ENCODE results near the gene CEBPZ.

Gene CEBPZ

GRCh38 chr2:37231241-37232130, at the start of gene CEBPZ, which contains the start of gene NDUFAF7:
Gene CEBPZ (minus strand): TSS chr2:37231596. CDS start chr2:37231567, 29 bp downstream.
Gene NDUFAF7 (plus strand): TSS chr2:37231658. CDS start chr2:37231706, 48 bp downstream.
- Histone ChIP-seq H3K9ac (ENCODE audit: low read depth, low read length) (peak within 1 kb of the TSS; percentile 87), H3K4me1 (ENCODE audit: control insufficient read depth, insufficient read depth, low read length) (peaks cover 44% of the 10 kb centered on the region), H3K9me3 (ENCODE audit: control insufficient read depth, insufficient read depth, low read length) (no peaks in the 10 kb centered on the region), H3K4me3 (ENCODE audit: low read depth, low read length) (peak within 1 kb of the TSS; percentile 94), H3K27me3 (ENCODE audit: control insufficient read depth, insufficient read depth, low read length) (no peaks in the 10 kb centered on the region), H3K36me3 (ENCODE audit: control insufficient read depth, insufficient read depth, low read length) (peaks cover 63% of the 10 kb centered on the region), H3K27ac (ENCODE audit: low read depth, low read length) (peak within 1 kb of the TSS; percentile 84)

GRCh38 chr2:37276291-37276690, 44.9 kb upstream of the CEBPZ start:
- H3K4me3 ChIP-seq (ENCODE audit: low read depth, low read length): no peak overlapping the region
- H3K27ac ChIP-seq (ENCODE audit: low read depth, low read length): no peak overlapping the region
- no peaks in the 10 kb centered on the region for H3K27me3 ChIP-seq (ENCODE audit: control insufficient read depth, insufficient read depth, low read length)
- H3K36me3 ChIP-seq (ENCODE audit: control insufficient read depth, insufficient read depth, low read length): peaks cover 92% of the 10 kb centered on the region
- H3K9ac ChIP-seq (ENCODE audit: low read depth, low read length): no peak overlapping the region
- H3K4me1 ChIP-seq (ENCODE audit: control insufficient read depth, insufficient read depth, low read length): 0 out of 2 replicates have a peak, but pooled peaks cover 6% of the 10 kb centered on the region
- H3K9me3 ChIP-seq (ENCODE audit: control insufficient read depth, insufficient read depth, low read length): no peaks in the 10 kb centered on the region

GRCh38 chr2:37274359-37274965, 43.1 kb upstream of the CEBPZ start:
- no peaks in the 10 kb centered on the region for H3K27me3 ChIP-seq (ENCODE audit: control insufficient read depth, insufficient read depth, low read length)
- 0 out of 2 replicates have a peak, but pooled peaks cover 6% of the 10 kb centered on the region for H3K4me1 ChIP-seq (ENCODE audit: control insufficient read depth, insufficient read depth, low read length)
- H3K9ac ChIP-seq (ENCODE audit: low read depth, low read length): no peak overlapping the region
- no peak overlapping the region for H3K27ac ChIP-seq (ENCODE audit: low read depth, low read length)
- H3K4me3 ChIP-seq (ENCODE audit: low read depth, low read length): no peak overlapping the region
- peaks cover 92% of the 10 kb centered on the region for H3K36me3 ChIP-seq (ENCODE audit: control insufficient read depth, insufficient read depth, low read length)
- no peaks in the 10 kb centered on the region for H3K9me3 ChIP-seq (ENCODE audit: control insufficient read depth, insufficient read depth, low read length)

- Histone ChIP-seq H3K9me3 (ENCODE audit: control insufficient read depth, insufficient read depth, low read length) (no peaks in the 10 kb centered on the region), H3K36me3 (ENCODE audit: control insufficient read depth, insufficient read depth, low read length) (peaks cover 95% of the 10 kb centered on the region), H3K27ac (ENCODE audit: low read depth, low read length) (peak overlapping the region; percentile 17)
Measured at GRCh38 chr2:37271376-37272067, 40.1 kb upstream of the CEBPZ start.

GRCh38 chr2:37268111-37268510, 36.7 kb upstream of the CEBPZ start:
- Histone ChIP-seq H3K4me1 (ENCODE audit: control insufficient read depth, insufficient read depth, low read length) (0 out of 2 replicates have a peak, but pooled peaks cover 9% of the 10 kb centered on the region), H3K27ac (ENCODE audit: low read depth, low read length) (no peak overlapping the region), H3K9ac (ENCODE audit: low read depth, low read length) (no peak overlapping the region), H3K4me3 (ENCODE audit: low read depth, low read length) (no peak overlapping the region), H3K9me3 (ENCODE audit: control insufficient read depth, insufficient read depth, low read length) (no peaks in the 10 kb centered on the region), H3K36me3 (ENCODE audit: control insufficient read depth, insufficient read depth, low read length) (peaks cover 80% of the 10 kb centered on the region), H3K27me3 (ENCODE audit: control insufficient read depth, insufficient read depth, low read length) (no peaks in the 10 kb centered on the region)

More at GRCh38 chr2:37271376-37272067, 40.1 kb upstream of the CEBPZ start:
- Histone ChIP-seq H3K4me3 (ENCODE audit: low read depth, low read length) (no peak overlapping the region), H3K27me3 (ENCODE audit: control insufficient read depth, insufficient read depth, low read length) (no peaks in the 10 kb centered on the region), H3K9ac (ENCODE audit: low read depth, low read length) (no peak overlapping the region), H3K4me1 (ENCODE audit: control insufficient read depth, insufficient read depth, low read length) (0 out of 2 replicates have a peak, but pooled peaks cover 6% of the 10 kb centered on the region)

- H3K36me3 ChIP-seq (ENCODE audit: control insufficient read depth, insufficient read depth, low read length): peaks cover 76% of the 10 kb centered on the region
- 0 out of 2 replicates have a peak, but pooled peaks cover 9% of the 10 kb centered on the region for H3K4me1 ChIP-seq (ENCODE audit: control insufficient read depth, insufficient read depth, low read length)
- no peak overlapping the region for H3K27ac ChIP-seq (ENCODE audit: low read depth, low read length)
- H3K9me3 ChIP-seq (ENCODE audit: control insufficient read depth, insufficient read depth, low read length): no peaks in the 10 kb centered on the region
- no peak overlapping the region for H3K4me3 ChIP-seq (ENCODE audit: low read depth, low read length)
- H3K27me3 ChIP-seq (ENCODE audit: control insufficient read depth, insufficient read depth, low read length): no peaks in the 10 kb centered on the region
- H3K9ac ChIP-seq (ENCODE audit: low read depth, low read length): no peak overlapping the region
Measured at GRCh38 chr2:37267685-37268084, 36.3 kb upstream of the CEBPZ start.

GRCh38 chr2:37263839-37264238, 32.4 kb upstream of the CEBPZ start:
- no peaks in the 10 kb centered on the region for H3K27me3 ChIP-seq (ENCODE audit: control insufficient read depth, insufficient read depth, low read length)
- peaks cover 60% of the 10 kb centered on the region for H3K36me3 ChIP-seq (ENCODE audit: control insufficient read depth, insufficient read depth, low read length)
- H3K9me3 ChIP-seq (ENCODE audit: control insufficient read depth, insufficient read depth, low read length): no peaks in the 10 kb centered on the region
- no peak overlapping the region for H3K9ac ChIP-seq (ENCODE audit: low read depth, low read length)
- no peak overlapping the region for H3K4me3 ChIP-seq (ENCODE audit: low read depth, low read length)
- H3K27ac ChIP-seq (ENCODE audit: low read depth, low read length): no peak overlapping the region
- H3K4me1 ChIP-seq (ENCODE audit: control insufficient read depth, insufficient read depth, low read length): 0 out of 2 replicates have a peak, but pooled peaks cover 3% of the 10 kb centered on the region

GRCh38 chr2:37262522-37262921, 31.1 kb upstream of the CEBPZ start:
- H3K4me3 ChIP-seq (ENCODE audit: low read depth, low read length): no peak overlapping the region
- no peaks in the 10 kb centered on the region for H3K27me3 ChIP-seq (ENCODE audit: control insufficient read depth, insufficient read depth, low read length)
- H3K9ac ChIP-seq (ENCODE audit: low read depth, low read length): no peak overlapping the region
- peaks cover 60% of the 10 kb centered on the region for H3K36me3 ChIP-seq (ENCODE audit: control insufficient read depth, insufficient read depth, low read length)
- H3K4me1 ChIP-seq (ENCODE audit: control insufficient read depth, insufficient read depth, low read length): 0 out of 2 replicates have a peak, but pooled peaks cover 3% of the 10 kb centered on the region
- no peak overlapping the region for H3K27ac ChIP-seq (ENCODE audit: low read depth, low read length)
- no peaks in the 10 kb centered on the region for H3K9me3 ChIP-seq (ENCODE audit: control insufficient read depth, insufficient read depth, low read length)

- H3K27me3 ChIP-seq (ENCODE audit: control insufficient read depth, insufficient read depth, low read length): no peaks in the 10 kb centered on the region
- H3K36me3 ChIP-seq (ENCODE audit: control insufficient read depth, insufficient read depth, low read length): peaks cover 100% of the 10 kb centered on the region
- no peak overlapping the region for H3K4me3 ChIP-seq (ENCODE audit: low read depth, low read length)
- H3K9me3 ChIP-seq (ENCODE audit: control insufficient read depth, insufficient read depth, low read length): no peaks in the 10 kb centered on the region
- H3K9ac ChIP-seq (ENCODE audit: low read depth, low read length): no peak overlapping the region
- peak overlapping the region; percentile 1 for H3K27ac ChIP-seq (ENCODE audit: low read depth, low read length)
- H3K4me1 ChIP-seq (ENCODE audit: control insufficient read depth, insufficient read depth, low read length): no peaks in the 10 kb centered on the region
Measured at GRCh38 chr2:37250869-37251740, 19.7 kb upstream of the CEBPZ start.

GRCh38 chr2:37246205-37246604, 14.8 kb upstream of the CEBPZ start:
- Histone ChIP-seq H3K36me3 (ENCODE audit: control insufficient read depth, insufficient read depth, low read length) (peaks cover 98% of the 10 kb centered on the region), H3K27me3 (ENCODE audit: control insufficient read depth, insufficient read depth, low read length) (no peaks in the 10 kb centered on the region), H3K4me1 (ENCODE audit: control insufficient read depth, insufficient read depth, low read length) (no peaks in the 10 kb centered on the region), H3K27ac (ENCODE audit: low read depth, low read length) (no peak overlapping the region), H3K4me3 (ENCODE audit: low read depth, low read length) (no peak overlapping the region), H3K9ac (ENCODE audit: low read depth, low read length) (no peak overlapping the region), H3K9me3 (ENCODE audit: control insufficient read depth, insufficient read depth, low read length) (no peaks in the 10 kb centered on the region)
